SKM-1 (cell line): ENCODE measurements around the gene WDR64.
"Not testable (repeated sequence)": the region's sequence is repeated elsewhere in the genome, so short reads cannot be mapped to it uniquely, and the experiment has no call there.

Experiments
- DNase-seq: peaks from one replicate; lab custom pipeline; 2025; ENCODE audit not compliant: unreplicated experiment; lab: John Stamatoyannopoulos, UW

The WDR64 gene

DNA sequence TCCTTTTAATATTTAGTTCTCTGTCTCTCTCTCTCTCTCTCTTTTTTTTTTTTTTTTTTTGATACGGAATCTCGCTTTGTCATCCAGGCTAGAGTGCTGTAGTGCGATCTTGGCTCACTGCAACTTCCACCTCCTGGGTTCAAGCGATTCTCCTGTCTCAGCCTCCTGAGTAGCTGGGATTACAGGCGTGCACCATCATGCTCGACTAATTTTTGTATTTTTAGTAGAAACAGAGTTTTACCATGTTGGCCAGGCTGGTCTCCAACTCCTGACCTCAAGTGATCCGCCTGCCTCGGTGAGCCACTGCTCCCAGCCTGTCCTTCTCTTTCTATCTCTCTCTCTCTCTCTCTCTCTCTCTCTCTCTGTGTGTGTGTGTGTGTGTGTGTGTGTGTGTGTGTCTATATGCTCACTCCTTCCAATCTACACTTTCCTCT, 83.4 kb downstream of the WDR64 start:
- DNase-seq: not testable (repeated sequence)

DNA sequence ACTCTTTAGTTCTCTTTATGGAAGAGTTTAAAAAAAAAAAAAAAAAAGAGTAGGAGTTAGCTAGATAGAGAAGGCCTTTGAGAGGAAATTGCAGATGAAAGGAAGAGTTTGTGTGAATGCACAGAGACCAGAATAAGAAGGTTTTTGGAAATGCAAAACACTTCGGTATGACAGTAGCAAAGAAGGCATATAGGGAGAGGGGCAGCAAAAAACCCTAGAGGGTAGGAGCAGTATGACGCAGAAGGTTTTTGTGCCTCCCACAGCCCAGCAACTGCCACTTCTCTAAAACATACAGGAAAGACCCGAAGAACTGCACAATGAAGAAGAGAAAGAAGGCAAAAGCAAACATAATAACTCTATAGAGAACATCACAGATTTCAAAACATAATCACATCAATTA, 84.3 kb downstream of the WDR64 start:
- no peak for DNase-seq

DNA sequence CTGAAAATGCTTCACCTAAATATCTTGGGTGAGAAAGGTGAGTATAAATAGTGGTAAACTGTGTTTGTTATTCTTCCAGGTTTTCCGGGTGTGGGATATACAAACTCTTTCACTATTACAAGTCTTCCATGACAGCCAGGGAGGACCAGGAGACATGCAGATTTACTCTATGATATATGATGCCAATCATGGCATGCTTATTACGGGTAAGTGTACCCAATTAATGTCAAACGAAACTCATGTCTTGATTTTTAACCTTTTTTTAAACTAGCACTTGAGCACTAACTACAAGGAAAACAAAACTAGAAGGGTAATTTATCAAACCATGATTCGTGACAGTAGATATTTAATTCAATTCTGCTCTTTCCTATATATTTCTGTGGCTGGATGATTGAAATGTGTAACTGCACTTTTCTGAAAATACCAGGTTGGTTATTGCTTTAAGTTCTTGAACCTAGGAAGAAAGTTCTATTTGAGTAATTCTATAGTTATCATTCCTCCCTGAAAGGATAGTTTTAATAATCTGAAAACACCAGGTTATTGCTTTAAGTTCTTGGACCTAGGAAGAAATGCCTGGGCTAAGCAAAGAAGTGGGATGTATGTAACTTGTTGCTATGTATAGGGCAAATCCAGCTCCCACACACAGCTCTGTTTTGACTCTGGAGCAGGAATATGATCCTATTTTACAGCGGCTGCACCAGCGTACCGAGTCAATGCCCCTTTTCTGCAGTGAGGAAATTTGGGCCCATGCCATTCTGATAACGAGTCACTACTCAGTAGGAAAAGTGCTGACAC, 86.4 kb downstream of the WDR64 start:
- no peak for DNase-seq

DNA sequence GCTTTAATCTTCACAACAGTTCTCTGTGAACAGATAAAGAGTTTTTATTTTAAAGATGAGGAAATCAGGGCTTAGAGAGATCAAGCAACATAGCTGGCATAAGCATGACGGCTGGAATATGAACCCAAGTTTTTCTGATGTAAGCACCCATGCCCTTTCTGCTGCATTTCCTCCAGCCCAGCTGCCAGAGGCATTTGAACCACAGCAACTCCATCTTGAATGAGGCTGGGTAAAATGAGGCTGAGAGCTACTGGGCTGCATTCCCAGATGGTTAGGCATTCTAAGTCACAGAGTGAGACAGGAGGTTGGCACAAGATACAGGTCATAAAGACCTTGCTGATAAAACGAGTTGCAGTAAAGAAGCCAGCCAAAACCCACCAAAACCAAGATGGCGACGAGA, 90.0 kb downstream of the WDR64 start:
- DNase-seq: no peak

DNA sequence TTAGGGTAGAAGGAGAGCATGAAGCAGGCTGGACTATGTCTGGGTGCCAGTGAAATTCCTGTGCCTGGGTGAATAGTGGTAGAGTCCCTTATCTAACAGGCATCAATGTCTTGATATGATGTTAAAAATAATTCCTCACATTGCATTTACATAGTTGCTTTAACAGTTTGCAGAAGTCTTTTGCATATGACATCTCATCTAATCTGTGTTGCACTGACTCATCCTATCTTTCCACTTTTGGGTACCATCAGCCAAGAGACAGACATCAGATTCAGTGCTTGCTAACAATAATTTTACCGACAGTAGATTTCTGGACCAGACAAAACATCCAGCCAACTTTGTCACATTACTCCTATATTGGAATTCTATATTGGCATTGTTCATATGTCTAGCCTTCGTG, 92.5 kb downstream of the WDR64 start:
- no peak for DNase-seq

- no peak for DNase-seq
These were observed 95.9 kb downstream of the WDR64 start for GRCh38 chr1:241747992-241748391.

DNA sequence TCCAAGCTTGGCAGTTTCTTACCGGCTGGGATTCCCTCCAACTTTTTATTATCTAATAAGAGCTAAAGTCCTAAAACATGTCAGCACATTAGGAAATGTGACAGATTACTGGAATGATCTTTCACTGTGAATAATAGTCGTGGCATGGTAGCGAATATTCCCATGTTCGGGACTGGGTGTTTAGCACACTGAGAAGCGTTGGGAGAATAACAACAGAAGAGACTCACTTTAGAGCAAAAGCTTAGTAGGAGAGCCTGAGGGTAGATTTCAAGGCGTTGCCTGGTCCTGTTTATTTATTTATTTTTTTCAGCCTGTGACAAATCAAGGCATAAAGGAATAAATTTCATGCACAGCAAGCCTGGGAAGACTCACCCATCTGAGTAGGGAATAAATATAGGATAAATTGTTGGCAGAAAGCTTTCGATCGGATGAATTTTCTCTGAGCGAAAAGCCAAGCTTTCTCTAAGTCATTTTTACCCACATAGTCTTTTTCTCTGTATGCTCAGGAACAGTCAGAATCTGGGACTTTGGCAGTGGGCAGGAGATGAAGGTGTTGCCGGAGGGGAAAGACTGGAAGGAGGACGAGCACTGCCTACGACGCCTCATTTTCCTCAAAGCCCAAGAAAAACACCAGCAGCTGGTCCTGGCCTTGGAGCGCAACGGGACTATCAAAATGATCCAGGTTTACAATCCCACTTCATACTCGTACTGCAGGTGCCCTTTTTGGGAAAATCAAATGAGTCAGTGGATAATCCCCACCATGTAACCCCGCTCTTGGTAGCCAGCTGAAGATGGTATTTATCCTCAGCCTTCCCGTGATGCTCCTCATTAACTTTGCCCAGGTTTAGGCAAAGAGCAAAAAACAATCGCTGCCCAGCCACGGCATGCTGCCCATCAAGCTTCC, 97.2 kb downstream of the WDR64 start:
- DNase-seq: no peak

GRCh38 chr1:241749945-241750695, 98.0 kb downstream of the WDR64 start:
- no peak for DNase-seq

- DNase-seq: no peak
These were observed 99.4 kb downstream of the WDR64 start for GRCh38 chr1:241751524-241751923.

- no peak for DNase-seq
These were observed 110.7 kb downstream of the WDR64 start for GRCh38 chr1:241762713-241763339.

DNA sequence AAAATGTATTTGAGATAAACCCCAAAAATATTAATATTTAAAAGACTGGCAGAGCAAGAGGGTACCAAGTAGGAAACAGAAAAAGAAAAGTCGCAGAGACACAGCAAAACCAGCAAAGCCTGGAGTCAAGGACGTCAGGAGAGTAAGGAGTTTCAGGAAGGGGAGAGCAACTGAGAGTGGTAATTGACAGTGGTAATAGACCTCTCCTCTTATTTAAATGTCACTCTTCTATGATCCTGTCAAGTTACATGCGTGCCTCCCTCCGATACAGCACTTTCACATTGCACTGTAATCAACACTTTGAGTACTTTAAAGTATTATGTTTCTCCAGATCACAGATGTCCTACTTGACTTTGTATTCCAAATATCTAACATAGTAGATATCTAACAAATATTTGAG, 113.3 kb downstream of the WDR64 start:
- DNase-seq: no peak

- no peak for DNase-seq
These were observed 115.7 kb downstream of the WDR64 start for GRCh38 chr1:241767737-241768136.

DNA sequence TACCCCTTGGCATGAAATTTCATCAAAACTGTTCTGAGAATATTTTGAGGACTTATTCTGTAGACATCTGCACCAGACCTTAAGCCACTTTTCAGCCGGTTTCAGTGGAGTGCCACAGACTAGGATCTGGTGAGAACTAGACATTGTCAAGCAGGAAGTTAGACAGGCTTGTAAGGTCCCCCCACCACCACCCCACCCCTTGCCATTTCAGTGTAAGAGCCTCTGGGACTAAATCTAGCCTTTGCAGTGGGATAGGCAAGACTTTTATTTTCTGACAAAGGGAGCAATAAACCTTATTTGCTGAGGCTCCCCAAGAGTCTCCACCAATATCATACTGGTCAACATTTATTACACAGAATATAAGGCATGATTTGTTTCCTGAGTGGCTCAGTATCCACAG, 118.0 kb downstream of the WDR64 start:
- DNase-seq: no peak

GRCh38 chr1:241771117-241771516, 119.0 kb downstream of the WDR64 start:
- no peak for DNase-seq

DNA sequence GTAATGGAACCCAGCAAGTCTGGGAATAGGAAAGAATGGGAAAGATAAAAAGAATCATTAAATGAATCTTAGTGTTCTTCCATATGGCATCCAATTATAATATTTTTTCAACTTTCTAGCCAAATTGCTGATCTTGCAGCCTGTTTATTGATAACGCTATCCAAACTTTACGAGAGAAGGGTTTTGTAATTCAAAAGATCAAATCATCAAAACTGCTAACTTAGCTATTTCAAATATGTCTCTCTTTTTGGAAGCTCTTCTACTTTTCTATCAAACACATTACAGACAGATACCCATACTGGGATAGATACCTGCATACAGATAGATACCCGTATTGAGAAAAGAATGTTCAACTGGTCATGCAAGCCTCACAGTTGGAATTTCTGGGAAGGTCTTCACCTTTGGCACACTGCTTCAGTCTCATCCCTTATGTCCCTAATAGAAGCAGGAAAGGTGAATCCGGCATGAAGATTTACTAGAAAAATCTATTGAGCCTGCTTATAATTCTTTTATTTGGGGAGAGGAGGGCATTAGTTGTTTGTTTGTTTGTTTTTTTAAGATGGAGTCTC, 120.9 kb downstream of the WDR64 start:
- no peak for DNase-seq

- no peak for DNase-seq
These were observed 121.9 kb downstream of the WDR64 start for GRCh38 chr1:241773991-241774390.

- DNase-seq: no peak
These were observed 122.9 kb downstream of the WDR64 start for GRCh38 chr1:241775021-241775420.

DNA sequence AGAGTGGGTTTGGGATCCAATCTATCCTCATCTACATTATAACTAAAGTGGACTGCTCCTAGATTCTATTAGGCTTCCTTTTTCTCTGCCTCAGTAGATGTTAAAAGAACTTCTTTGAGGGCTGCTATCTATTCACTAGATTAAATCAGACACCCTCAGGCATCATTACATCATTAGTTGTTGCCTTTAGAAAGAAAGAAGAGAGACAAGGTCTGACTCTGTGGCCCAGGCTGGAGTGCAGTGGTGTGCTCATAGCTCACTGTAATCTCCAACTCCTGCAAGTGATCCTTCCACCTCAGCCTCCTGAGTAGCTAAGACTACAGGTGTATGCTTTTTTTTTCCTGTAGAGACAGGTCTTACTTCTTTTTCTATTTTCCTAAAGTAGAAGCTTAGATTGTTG, 124.8 kb downstream of the WDR64 start:
- no peak for DNase-seq

- no peak for DNase-seq
These were observed 126.0 kb downstream of the WDR64 start for GRCh38 chr1:241778117-241778516.

DNA sequence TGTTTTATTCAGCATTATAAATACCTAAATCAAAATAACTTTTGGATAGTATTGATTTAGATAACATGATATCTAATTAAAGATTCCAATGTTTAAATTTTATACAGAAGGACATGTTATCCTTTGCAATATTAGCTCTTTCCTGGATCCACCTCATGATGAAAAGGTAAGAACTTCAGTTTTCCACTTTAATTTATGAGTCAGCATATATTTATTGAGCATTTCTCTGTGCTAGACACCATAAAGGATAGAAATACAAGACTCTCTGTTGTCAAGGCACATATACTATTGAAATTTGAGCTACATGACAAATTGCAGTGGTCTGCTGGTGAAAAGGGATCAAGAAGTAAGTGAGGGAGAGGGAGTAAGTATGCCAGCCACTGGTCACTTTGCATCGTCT, 127.8 kb downstream of the WDR64 start:
- no peak for DNase-seq

GRCh38 chr1:241782396-241782795, 130.3 kb downstream of the WDR64 start:
- no peak for DNase-seq
